GM12864 (cell line): ENCODE results near the gene LRP1-AS.

Experiments
- DNase-seq: peaks from one replicate; pipeline ENCODE4 v3.0.0-alpha.2; 2011; ENCODE audit warnings: low read depth
- H3K4me3 ChIP-seq: 2 replicates; pipeline ENCODE4 v1.5.1; 2011; ENCODE audit warnings: mild to moderate bottlenecking, low read depth, low read length, control low read depth
- CTCF ChIP-seq: IDR thresholded peaks from 2 replicates; pipeline ENCODE4 v1.5.1; 2011; ENCODE audit warnings: low read depth, mild to moderate bottlenecking, moderate library complexity, low read length, control low read depth, inconsistent platforms; ENCODE audit errors: missing control alignments

The LRP1-AS gene

DNA sequence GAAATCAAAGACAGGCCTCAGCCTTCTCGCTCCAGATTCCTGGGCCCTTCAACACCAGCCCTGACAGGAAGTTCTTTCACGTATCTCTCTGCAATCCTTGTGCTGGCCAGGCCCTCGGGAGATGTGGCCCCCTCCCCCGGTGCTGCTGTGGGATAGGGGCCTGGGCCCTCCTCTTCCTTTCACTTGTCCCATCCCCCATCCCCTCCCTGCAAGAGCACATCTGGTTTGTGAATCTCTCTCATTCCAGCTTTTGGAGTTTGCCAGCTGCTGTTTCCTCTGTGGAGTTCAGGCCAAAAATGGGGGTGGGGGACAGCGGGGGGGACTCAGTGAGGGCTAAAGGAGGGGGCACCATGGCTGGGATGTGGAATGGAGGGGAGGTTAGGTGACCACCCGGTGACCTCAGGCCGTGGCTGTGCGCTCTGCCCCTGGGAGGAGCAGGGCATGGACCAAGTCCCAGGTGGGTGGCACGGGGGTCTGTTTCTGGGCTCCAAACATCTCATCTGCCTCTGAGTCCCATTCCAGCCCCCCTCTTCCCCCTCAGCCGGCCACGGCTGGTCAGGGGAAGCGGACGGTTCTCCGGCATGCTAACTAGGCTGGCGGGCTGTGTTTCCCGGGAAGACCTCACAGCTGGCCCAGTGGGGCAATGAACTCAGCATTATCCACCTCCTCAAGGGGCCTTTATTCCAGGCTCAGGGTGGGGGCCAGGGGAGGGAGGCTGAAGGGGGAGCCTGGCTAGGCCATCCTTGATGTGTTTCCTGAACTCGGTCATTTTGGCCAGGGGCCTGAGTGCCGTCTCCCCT is 11.7 kb downstream of the LRP1-AS start:
- no peak for TF ChIP-seq CTCF
- no peak for DNase-seq
- no peak overlapping the region for H3K4me3 ChIP-seq

DNA sequence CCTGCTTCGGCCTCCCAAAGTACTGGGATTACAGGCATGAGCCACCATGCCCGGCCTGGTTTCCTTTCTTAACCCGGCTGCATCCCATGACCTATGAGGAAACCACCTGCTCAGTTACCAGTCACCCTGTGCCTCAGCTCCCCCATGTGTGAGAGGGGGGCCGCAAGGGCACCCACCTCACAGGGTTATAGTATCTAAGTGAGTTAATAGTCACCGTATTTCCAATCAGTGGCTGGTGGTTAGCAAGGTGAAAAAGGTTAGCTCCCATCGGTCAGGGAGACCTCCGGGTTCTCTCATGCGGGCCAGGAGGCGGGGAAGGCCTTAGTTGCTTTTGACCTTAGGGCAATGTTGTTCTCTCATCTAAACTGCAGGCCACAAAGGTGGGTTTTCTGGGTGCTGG is 12.5 kb downstream of the LRP1-AS start:
- TF ChIP-seq CTCF = no peak
- DNase-seq = no peak
- H3K4me3 ChIP-seq = no peak overlapping the region

- no peak for DNase-seq
Measured at GRCh38 chr12:57133916-57134315, 13.5 kb downstream of the LRP1-AS start.

GRCh38 chr12:57133013-57133569 is 14.3 kb downstream of the LRP1-AS start:
- DNase-seq = no peak

More at GRCh38 chr12:57133916-57134315, 13.5 kb downstream of the LRP1-AS start:
- H3K4me3 ChIP-seq = no peak overlapping the region
- TF ChIP-seq CTCF = no peak

DNA sequence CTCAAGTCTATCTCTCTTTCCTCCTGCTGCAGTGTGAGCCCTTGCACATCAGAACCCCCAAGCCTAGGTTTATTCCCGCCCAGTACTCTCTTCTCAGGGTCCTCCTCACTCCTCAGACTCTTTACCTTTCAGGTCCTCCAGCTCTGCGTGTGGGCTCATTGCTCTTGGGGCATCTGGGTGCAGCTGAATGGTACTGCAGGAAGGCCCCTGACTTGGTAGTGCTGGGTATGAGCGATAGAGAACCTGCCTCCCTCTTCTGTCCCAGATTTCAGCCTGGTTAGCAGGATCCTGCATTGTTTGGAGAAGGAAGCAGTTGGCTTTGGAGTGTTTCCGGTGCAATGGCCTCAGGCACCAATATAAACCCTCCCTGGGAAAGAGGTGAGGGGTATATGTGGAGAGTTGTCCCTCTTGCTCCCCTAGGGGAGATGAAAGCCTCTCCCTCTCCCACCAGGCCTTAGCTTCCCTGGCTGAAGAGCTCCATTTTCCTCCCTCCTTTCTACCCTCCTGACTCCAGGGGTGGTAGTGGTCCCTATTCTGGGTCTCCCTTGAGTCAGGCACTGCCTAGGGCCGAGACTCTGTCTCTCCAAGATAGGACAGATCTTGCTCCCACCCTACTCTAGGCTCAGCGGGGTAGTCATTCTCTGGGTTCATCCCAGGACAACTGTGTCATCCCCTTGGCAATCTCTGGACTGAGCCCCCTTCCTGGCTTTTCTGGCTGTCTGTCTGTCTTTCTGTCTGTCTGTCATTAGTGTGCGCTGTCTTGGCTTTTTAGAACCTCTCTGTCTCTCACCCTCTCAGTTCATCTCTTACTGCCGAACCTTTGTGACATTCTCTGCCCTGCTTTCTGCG is 15.3 kb downstream of the LRP1-AS start:
- no peak for TF ChIP-seq CTCF
- H3K4me3 ChIP-seq = no peak overlapping the region
- DNase-seq = no peak

More at GRCh38 chr12:57133013-57133569, 14.3 kb downstream of the LRP1-AS start:
- H3K4me3 ChIP-seq = no peak overlapping the region
- TF ChIP-seq CTCF = no peak

- no peak overlapping the region for H3K4me3 ChIP-seq
- TF ChIP-seq CTCF = no peak
- no peak for DNase-seq
Measured at GRCh38 chr12:57130941-57131340, 16.5 kb downstream of the LRP1-AS start.
